Liver (tissue), 3 donors: ENCODE data around the gene HPS1.

Experiments used
- TF ChIP-seq, protein P1 (sequence below): IDR thresholded peaks from 2 replicates; pipeline ENCODE4 v1.6.1; 2016; ENCODE audit warnings: antibody characterized with exemption, mild to moderate bottlenecking
- TF ChIP-seq, protein P2 (sequence below): IDR thresholded peaks from 2 replicates; pipeline ENCODE4 v1.6.1; 2016; ENCODE audit warnings: antibody characterized with exemption
- TF ChIP-seq, protein P3 (sequence below): IDR thresholded peaks from 2 replicates; pipeline ENCODE4 v1.6.1; 2016; ENCODE audit warnings: antibody characterized with exemption
- TF ChIP-seq, protein P4 (sequence below): fragments of 150-350 bp; IDR thresholded peaks from 2 replicates; pipeline ENCODE4 v1.5.1; 2017; ENCODE audit warnings: improper control_type of control experiment, low read depth, low read length; ENCODE audit not compliant: missing input control
- donor health status: healthy.
- donor health status: healthy.

DNA sequence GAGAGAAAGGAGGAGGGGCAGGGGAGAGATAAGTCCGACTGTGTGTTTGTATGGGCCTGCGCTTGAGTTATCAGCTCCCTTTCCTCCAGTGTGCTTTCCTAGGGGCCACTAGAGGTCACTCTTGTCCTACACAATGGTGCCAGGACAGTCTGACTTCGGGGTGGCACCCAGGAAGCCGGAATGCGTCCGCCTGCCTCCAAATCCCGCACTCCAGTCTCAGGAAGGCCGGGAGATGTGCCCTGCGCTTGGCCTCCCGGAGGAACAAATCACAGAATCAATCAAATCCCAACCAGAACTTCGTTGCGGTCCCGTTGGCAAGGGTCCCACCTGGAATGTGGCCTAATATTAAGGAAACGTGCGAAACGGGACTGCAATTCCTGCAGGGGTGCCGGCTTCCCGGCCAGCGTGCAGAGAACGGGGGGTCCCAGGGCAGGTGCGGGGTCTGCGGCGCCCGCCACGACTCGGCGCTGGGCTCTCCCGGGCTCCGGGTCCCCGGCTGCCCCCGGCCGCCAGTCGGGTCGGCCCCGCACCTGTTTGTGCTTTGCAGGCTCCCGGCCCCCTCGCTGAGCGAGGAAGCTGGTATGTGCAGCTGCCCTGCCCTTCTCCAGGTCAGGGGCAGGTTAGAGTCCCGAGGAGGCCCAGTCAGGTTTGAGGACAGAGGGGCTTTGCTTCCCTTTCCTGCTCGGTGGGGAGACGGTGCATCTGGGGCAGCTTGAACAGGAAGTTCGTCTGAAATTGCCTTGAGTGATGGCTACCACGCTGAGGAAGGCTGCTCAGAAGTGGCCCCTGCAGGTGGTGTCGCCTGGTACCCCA is 21.0 kb upstream of the HPS1 start:
- TF ChIP-seq, protein P1, sequence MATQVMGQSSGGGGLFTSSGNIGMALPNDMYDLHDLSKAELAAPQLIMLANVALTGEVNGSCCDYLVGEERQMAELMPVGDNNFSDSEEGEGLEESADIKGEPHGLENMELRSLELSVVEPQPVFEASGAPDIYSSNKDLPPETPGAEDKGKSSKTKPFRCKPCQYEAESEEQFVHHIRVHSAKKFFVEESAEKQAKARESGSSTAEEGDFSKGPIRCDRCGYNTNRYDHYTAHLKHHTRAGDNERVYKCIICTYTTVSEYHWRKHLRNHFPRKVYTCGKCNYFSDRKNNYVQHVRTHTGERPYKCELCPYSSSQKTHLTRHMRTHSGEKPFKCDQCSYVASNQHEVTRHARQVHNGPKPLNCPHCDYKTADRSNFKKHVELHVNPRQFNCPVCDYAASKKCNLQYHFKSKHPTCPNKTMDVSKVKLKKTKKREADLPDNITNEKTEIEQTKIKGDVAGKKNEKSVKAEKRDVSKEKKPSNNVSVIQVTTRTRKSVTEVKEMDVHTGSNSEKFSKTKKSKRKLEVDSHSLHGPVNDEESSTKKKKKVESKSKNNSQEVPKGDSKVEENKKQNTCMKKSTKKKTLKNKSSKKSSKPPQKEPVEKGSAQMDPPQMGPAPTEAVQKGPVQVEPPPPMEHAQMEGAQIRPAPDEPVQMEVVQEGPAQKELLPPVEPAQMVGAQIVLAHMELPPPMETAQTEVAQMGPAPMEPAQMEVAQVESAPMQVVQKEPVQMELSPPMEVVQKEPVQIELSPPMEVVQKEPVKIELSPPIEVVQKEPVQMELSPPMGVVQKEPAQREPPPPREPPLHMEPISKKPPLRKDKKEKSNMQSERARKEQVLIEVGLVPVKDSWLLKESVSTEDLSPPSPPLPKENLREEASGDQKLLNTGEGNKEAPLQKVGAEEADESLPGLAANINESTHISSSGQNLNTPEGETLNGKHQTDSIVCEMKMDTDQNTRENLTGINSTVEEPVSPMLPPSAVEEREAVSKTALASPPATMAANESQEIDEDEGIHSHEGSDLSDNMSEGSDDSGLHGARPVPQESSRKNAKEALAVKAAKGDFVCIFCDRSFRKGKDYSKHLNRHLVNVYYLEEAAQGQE, result no peak
- TF ChIP-seq, protein P2, sequence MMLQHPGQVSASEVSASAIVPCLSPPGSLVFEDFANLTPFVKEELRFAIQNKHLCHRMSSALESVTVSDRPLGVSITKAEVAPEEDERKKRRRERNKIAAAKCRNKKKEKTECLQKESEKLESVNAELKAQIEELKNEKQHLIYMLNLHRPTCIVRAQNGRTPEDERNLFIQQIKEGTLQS, result no peak
- TF ChIP-seq, protein P3, sequence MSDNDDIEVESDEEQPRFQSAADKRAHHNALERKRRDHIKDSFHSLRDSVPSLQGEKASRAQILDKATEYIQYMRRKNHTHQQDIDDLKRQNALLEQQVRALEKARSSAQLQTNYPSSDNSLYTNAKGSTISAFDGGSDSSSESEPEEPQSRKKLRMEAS, result no peak
- TF ChIP-seq, protein P4, sequence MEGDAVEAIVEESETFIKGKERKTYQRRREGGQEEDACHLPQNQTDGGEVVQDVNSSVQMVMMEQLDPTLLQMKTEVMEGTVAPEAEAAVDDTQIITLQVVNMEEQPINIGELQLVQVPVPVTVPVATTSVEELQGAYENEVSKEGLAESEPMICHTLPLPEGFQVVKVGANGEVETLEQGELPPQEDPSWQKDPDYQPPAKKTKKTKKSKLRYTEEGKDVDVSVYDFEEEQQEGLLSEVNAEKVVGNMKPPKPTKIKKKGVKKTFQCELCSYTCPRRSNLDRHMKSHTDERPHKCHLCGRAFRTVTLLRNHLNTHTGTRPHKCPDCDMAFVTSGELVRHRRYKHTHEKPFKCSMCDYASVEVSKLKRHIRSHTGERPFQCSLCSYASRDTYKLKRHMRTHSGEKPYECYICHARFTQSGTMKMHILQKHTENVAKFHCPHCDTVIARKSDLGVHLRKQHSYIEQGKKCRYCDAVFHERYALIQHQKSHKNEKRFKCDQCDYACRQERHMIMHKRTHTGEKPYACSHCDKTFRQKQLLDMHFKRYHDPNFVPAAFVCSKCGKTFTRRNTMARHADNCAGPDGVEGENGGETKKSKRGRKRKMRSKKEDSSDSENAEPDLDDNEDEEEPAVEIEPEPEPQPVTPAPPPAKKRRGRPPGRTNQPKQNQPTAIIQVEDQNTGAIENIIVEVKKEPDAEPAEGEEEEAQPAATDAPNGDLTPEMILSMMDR, result peak; percentile 94
